ENCODE data around the gene PROP1.
"Not testable (repeated sequence)": the region's sequence is repeated elsewhere in the genome, so short reads cannot be mapped to it uniquely, and the experiment has no call there.

DNA sequence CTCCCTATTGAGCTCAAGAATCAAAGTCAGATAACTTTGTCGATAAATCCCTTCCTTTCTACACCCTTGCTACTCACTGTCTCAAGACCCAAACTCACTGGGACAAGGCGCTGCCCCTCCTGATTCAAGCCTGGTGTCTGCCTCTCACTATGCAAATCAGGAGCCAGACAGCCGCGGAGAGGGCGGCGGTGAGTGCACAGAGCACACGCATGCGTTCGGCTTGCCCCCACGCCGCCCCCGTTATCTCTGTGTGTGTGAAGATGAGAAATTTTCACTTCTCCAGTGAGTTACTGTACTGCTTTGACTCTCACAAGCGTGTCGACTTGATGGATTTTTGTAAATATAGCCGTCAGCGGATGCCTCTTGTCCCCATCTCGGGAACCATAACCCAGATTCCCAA is 47.0 kb downstream of the PROP1 start:
- TF ChIP-seq, protein P1, sequence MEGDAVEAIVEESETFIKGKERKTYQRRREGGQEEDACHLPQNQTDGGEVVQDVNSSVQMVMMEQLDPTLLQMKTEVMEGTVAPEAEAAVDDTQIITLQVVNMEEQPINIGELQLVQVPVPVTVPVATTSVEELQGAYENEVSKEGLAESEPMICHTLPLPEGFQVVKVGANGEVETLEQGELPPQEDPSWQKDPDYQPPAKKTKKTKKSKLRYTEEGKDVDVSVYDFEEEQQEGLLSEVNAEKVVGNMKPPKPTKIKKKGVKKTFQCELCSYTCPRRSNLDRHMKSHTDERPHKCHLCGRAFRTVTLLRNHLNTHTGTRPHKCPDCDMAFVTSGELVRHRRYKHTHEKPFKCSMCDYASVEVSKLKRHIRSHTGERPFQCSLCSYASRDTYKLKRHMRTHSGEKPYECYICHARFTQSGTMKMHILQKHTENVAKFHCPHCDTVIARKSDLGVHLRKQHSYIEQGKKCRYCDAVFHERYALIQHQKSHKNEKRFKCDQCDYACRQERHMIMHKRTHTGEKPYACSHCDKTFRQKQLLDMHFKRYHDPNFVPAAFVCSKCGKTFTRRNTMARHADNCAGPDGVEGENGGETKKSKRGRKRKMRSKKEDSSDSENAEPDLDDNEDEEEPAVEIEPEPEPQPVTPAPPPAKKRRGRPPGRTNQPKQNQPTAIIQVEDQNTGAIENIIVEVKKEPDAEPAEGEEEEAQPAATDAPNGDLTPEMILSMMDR (IDR thresholded peaks at IDR 0.05; ENCODE audit: low read depth, low read length) = not testable (repeated sequence)
- not testable (repeated sequence) for TF ChIP-seq EZH2phosphoT487 (IDR thresholded peaks at IDR 0.05; ENCODE audit: low read depth)

All from OCI-LY3 (cell line).